A549 treated with DMSO at 1 μM for 4 hours (cell line): ENCODE measurements around the gene POLR3E. TPM values are rescaled to one million over a fixed set of nuclear protein-coding genes. Genes with fewer than 3 reads are reported as not detected.

ENCODE experiments used
- total RNA-seq: library from RNA; stranded (reverse); fragments of 200-300 nt; extraction: Qiagen RNA extraction; gene quantifications from 5 replicates; pipeline ENCODE4 v1.2.3, GENCODE V29; 2022; ENCODE audit warnings: low read depth

Gene POLR3E, protein sequence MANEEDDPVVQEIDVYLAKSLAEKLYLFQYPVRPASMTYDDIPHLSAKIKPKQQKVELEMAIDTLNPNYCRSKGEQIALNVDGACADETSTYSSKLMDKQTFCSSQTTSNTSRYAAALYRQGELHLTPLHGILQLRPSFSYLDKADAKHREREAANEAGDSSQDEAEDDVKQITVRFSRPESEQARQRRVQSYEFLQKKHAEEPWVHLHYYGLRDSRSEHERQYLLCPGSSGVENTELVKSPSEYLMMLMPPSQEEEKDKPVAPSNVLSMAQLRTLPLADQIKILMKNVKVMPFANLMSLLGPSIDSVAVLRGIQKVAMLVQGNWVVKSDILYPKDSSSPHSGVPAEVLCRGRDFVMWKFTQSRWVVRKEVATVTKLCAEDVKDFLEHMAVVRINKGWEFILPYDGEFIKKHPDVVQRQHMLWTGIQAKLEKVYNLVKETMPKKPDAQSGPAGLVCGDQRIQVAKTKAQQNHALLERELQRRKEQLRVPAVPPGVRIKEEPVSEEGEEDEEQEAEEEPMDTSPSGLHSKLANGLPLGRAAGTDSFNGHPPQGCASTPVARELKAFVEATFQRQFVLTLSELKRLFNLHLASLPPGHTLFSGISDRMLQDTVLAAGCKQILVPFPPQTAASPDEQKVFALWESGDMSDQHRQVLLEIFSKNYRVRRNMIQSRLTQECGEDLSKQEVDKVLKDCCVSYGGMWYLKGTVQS
- total RNA-seq = 33.0 to 45.3 TPM (median 39.8 TPM) in 5 replicates

DNA sequence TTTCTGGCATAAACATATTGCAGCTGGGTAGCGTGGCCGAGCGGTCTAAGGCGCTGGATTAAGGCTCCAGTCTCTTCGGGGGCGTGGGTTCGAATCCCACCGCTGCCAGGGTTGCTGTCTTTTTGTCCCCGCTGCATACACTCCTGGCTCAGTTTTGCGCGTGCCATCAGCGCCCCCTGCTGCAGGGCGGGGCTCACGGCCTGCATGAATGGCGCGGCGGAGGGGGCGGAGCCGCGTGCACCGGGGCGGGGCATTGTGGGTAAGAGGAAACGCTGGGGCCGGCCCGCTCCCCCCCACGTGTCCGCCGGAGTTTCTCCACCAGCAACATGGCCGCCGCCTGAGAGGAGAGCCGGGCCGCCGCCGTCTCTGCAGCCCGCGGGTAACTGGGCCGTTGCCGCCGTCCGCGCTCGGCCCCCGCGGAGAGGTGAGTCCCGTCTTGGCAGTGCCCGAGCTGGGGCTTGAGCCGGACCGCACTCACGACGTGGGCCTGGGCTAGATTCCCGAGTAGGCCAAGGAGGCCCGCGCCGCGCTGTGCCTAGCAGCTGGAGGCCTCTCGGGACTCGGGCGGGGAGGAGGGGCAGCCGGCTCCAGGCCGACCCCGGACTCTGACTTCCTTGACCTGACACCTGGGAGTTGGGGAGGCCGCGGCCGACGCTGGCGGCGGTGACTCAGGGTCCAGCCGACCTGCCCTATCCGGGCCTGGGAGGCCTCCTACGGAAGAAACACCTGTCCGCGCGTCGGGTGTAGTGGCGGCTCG lies at the start of gene POLR3E:
Gene POLR3E (plus strand): TSS at position 296 of the 757 bp plus-strand sequence. CDS start 5,560 bp downstream, outside the sequence.

DNA sequence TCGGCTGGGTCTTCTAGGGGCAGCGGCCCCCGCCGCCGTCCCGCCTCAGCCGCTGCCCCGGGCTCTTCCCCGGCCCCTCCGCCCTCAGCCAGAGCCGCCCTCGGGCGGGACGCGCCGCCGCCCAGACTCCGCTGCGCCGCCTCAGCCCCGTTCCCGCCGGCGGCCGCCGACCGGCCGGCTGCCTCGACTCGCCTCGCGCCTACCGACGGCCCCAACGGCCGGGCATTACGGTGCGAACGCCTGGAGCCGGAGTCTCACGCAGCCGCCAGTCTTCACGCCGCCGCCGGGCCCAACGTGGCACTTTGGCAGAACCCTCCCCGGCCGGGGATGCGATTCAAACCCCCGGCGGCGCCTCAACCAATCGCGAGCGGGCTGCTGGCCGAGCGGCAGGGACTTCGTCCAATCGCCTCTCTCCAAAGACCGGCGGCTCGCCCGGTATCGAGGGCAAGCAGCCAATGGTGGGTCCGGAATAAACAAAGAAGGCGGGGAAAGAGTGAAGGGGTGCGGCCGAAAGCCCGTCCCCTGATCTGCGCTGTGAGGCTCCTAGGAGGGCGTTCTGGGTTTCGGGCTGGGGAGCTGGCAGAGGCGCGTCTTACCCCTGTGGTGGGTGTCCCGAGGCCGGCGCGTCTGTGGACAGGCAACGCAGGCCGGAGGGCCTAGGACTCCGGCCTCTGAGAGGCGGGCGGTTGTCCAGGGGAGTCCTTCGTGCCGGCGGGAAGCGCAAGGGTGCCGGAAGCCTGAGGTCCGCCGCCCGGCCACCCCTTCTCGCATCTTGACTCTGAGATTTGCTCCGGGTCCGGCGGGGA lies 77.3 kb downstream of the POLR3E start, which contains the start of gene CDR2:
Gene CDR2 (minus strand): TSS at position 309 of the 806 bp plus-strand sequence. CDS start 310 bp downstream, outside the sequence.

Other genes with a start within 250 kb of the POLR3E start
- 0.03 to 0.12 TPM in 2 of 5 replicates, not detected in the others for gene VWA3A, start 204.9 kb upstream of the POLR3E start, total RNA-seq
- not detected in 5 replicates for gene SDR42E2, start 134.9 kb upstream of the POLR3E start, total RNA-seq
- 12.1 to 16.8 TPM (median 13.9 TPM) in 5 replicates for gene EEF2K, start 91.1 kb upstream of the POLR3E start, total RNA-seq
- 40.1 to 50.6 TPM (median 45.7 TPM) in 5 replicates for gene CDR2, start 77.2 kb downstream of the POLR3E start, total RNA-seq
- gene NPIPB5, start 213.5 kb downstream of the POLR3E start, total RNA-seq = 21.2 to 35.3 TPM (median 26.0 TPM) in 5 replicates